Measurements from ENCODE around the gene GRAP2. TPM values are rescaled to one million over a fixed set of nuclear protein-coding genes. Genes with fewer than 3 reads are reported as not detected.

Gene GRAP2
- total RNA-seq, 1 donor from 2014 or later, result not detected

GRCh38 chr22:39940757-39941305 lies 39.9 kb downstream of the GRAP2 start:
- TF ChIP-seq CTCF (IDR thresholded peaks at IDR 0.05), result no peak
- Mint-ChIP-seq H3K4me3 (ENCODE audit: unreplicated experiment) (no peak overlapping the region), H3K27me3 (ENCODE audit: unreplicated experiment) (peaks cover 54% of the 10 kb centered on the region), H3K9me3 (ENCODE audit: unreplicated experiment) (no peaks in the 10 kb centered on the region), H3K4me1 (ENCODE audit: unreplicated experiment) (no peaks in the 10 kb centered on the region), H3K36me3 (ENCODE audit: unreplicated experiment) (no peaks in the 10 kb centered on the region), H3K27ac (ENCODE audit: unreplicated experiment) (no peak overlapping the region)
- no peak for DNase-seq (ENCODE audit: extremely low spot score, unreplicated experiment)

- Mint-ChIP-seq H3K36me3 (ENCODE audit: unreplicated experiment) (no peaks in the 10 kb centered on the region), H3K9me3 (ENCODE audit: unreplicated experiment) (no peaks in the 10 kb centered on the region), H3K4me1 (ENCODE audit: unreplicated experiment) (no peaks in the 10 kb centered on the region), H3K27me3 (ENCODE audit: unreplicated experiment) (peaks cover 46% of the 10 kb centered on the region), H3K27ac (ENCODE audit: unreplicated experiment) (no peak overlapping the region), H3K4me3 (ENCODE audit: unreplicated experiment) (no peak overlapping the region)
- no peak for DNase-seq (ENCODE audit: extremely low spot score, unreplicated experiment)
- TF ChIP-seq CTCF (IDR thresholded peaks at IDR 0.05), result no peak
These were observed 40.7 kb downstream of the GRAP2 start for GRCh38 chr22:39941601-39942000.

GRCh38 chr22:39942439-39943230 lies 41.8 kb downstream of the GRAP2 start:
- H3K4me3 Mint-ChIP-seq (ENCODE audit: unreplicated experiment), result no peak overlapping the region
- DNase-seq (ENCODE audit: extremely low spot score, unreplicated experiment), result no peak
- H3K36me3 Mint-ChIP-seq (ENCODE audit: unreplicated experiment), result no peaks in the 10 kb centered on the region
- no peak for TF ChIP-seq CTCF (IDR thresholded peaks at IDR 0.05)
- H3K4me1 Mint-ChIP-seq (ENCODE audit: unreplicated experiment), result no peaks in the 10 kb centered on the region
- H3K27me3 Mint-ChIP-seq (ENCODE audit: unreplicated experiment), result peaks cover 40% of the 10 kb centered on the region
- no peaks in the 10 kb centered on the region for H3K9me3 Mint-ChIP-seq (ENCODE audit: unreplicated experiment)
- H3K27ac Mint-ChIP-seq (ENCODE audit: unreplicated experiment), result no peak overlapping the region

GRCh38 chr22:39943337-39943736 lies 42.5 kb downstream of the GRAP2 start:
- H3K27me3 Mint-ChIP-seq (ENCODE audit: unreplicated experiment), result peaks cover 33% of the 10 kb centered on the region
- H3K4me3 Mint-ChIP-seq (ENCODE audit: unreplicated experiment), result no peak overlapping the region
- no peak for DNase-seq (ENCODE audit: extremely low spot score, unreplicated experiment)
- H3K36me3 Mint-ChIP-seq (ENCODE audit: unreplicated experiment), result no peaks in the 10 kb centered on the region
- no peaks in the 10 kb centered on the region for H3K4me1 Mint-ChIP-seq (ENCODE audit: unreplicated experiment)
- no peak overlapping the region for H3K27ac Mint-ChIP-seq (ENCODE audit: unreplicated experiment)
- TF ChIP-seq CTCF (IDR thresholded peaks at IDR 0.05), result no peak
- no peaks in the 10 kb centered on the region for H3K9me3 Mint-ChIP-seq (ENCODE audit: unreplicated experiment)
